WTC11 (cell line): ENCODE results near the gene PPFIBP1. TPM values are rescaled to one million over a fixed set of nuclear protein-coding genes. Genes with fewer than 3 reads are reported as not detected.

Experiments
- ATAC-seq: fragments of 200-7000 bp; cut with Tn5 transposase; 2 replicates; pipeline ENCODE4 v1.10.0; 2021; ENCODE audit warnings: mild to moderate bottlenecking, moderate library complexity
- CTCF ChIA-PET: fragments of 300-600 bp; sonication (Branson Sonifier 250); formaldehyde crosslinking; loops from one replicate; lab custom pipeline; 2021; ENCODE audit warnings: antibody characterized with exemption; lab: Charles Lee
- POLR2A ChIA-PET: fragments of 350-600 bp; sonication (Branson Sonifier 250); formaldehyde crosslinking; loops from one replicate; lab custom pipeline; 2021; ENCODE audit warnings: antibody characterized with exemption; lab: Charles Lee
- DNase-seq: peaks from one replicate; pipeline ENCODE4 v3.0.0; 2021; ENCODE audit warnings: low spot score
- H3K27ac Mint-ChIP-seq: 2 replicates; pipeline ENCODE4 v1.8.0; 2021; ENCODE audit warnings: mixed read lengths
- H3K27me3 Mint-ChIP-seq: 2 replicates; pipeline ENCODE4 v1.8.0; 2021; ENCODE audit warnings: low read depth, mild to moderate bottlenecking, moderate library complexity, mixed read lengths
- H3K36me3 Mint-ChIP-seq: 2 replicates; pipeline ENCODE4 v1.8.0; 2021; ENCODE audit warnings: mixed read lengths
- H3K4me1 Mint-ChIP-seq: 2 replicates; pipeline ENCODE4 v1.8.0; 2022; ENCODE audit warnings: mixed read lengths
- H3K4me3 Mint-ChIP-seq: 2 replicates; pipeline ENCODE4 v1.8.0; 2021; ENCODE audit warnings: mild to moderate bottlenecking, moderate library complexity, mixed read lengths
- H3K9me3 Mint-ChIP-seq: 2 replicates; pipeline ENCODE4 v1.8.0; 2021; ENCODE audit warnings: mixed read lengths
- ERG ChIP-seq: fragments of 250-450 bp; sonication (Bioruptor Pico); IDR thresholded peaks from 2 replicates; pipeline ENCODE4 v1.8.0; 2021; ENCODE audit warnings: mild to moderate bottlenecking
- FOXK1 ChIP-seq: sonication (generic); formaldehyde crosslinking; IDR thresholded peaks from 2 replicates; pipeline ENCODE4 v1.8.0; 2022; ENCODE audit warnings: mild to moderate bottlenecking, moderate library complexity, missing genetic modification reagents
- HMGXB4 ChIP-seq: sonication (generic); formaldehyde crosslinking; IDR thresholded peaks from 2 replicates; pipeline ENCODE4 v1.8.1; 2023; ENCODE audit warnings: mild to moderate bottlenecking, moderate library complexity, missing genetic modification reagents
- MAX ChIP-seq: sonication (generic); formaldehyde crosslinking; IDR thresholded peaks from 2 replicates; pipeline ENCODE4 v1.8.0; 2022; ENCODE audit warnings: mild to moderate bottlenecking, missing genetic modification reagents
- MXD4 ChIP-seq: fragments of 250-450 bp; sonication (Bioruptor Pico); IDR thresholded peaks from 2 replicates; pipeline ENCODE4 v1.8.0; 2021; ENCODE audit warnings: mild to moderate bottlenecking, moderate library complexity, borderline replicate concordance
- NFE2L1 ChIP-seq: sonication (generic); formaldehyde crosslinking; IDR thresholded peaks from 2 replicates; pipeline ENCODE4 v1.8.1; 2023; ENCODE audit warnings: missing genetic modification reagents
- NR1H2 ChIP-seq: sonication (generic); formaldehyde crosslinking; IDR thresholded peaks from 2 replicates; pipeline ENCODE4 v1.9.0; 2021; ENCODE audit warnings: mild to moderate bottlenecking, moderate library complexity, missing genetic modification reagents
- NR3C1 ChIP-seq: sonication (generic); formaldehyde crosslinking; conservative IDR thresholded peaks from 2 replicates; pipeline ENCODE4 v1.8.1; 2023; ENCODE audit warnings: low read depth, mild to moderate bottlenecking, missing genetic modification reagents
- OVOL2 ChIP-seq: fragments of 250-450 bp; sonication (Bioruptor Pico); IDR thresholded peaks from 2 replicates; pipeline ENCODE4 v1.9.0; 2021; ENCODE audit warnings: mild to moderate bottlenecking, borderline replicate concordance
- SMAD4 ChIP-seq: sonication (generic); formaldehyde crosslinking; IDR thresholded peaks from 2 replicates; pipeline ENCODE4 v1.8.0; 2022; ENCODE audit warnings: mild to moderate bottlenecking, missing genetic modification reagents
- TCF7 ChIP-seq: sonication (generic); formaldehyde crosslinking; IDR thresholded peaks from 2 replicates; pipeline ENCODE4 v1.8.0; 2022; ENCODE audit warnings: mild to moderate bottlenecking, low read depth, missing genetic modification reagents, moderate library complexity
- USF2 ChIP-seq: sonication (generic); formaldehyde crosslinking; IDR thresholded peaks from 2 replicates; pipeline ENCODE4 v1.8.1; 2023; ENCODE audit warnings: mild to moderate bottlenecking, missing genetic modification reagents, moderate library complexity
- ZBTB21 ChIP-seq: sonication (generic); formaldehyde crosslinking; IDR thresholded peaks from 2 replicates; pipeline ENCODE4 v1.8.1; 2023; ENCODE audit warnings: mild to moderate bottlenecking, missing genetic modification reagents, borderline replicate concordance
- ZNF512 ChIP-seq: sonication (generic); formaldehyde crosslinking; IDR thresholded peaks from 2 replicates; pipeline ENCODE4 v1.8.1; 2022; ENCODE audit warnings: missing genetic modification reagents, borderline replicate concordance
- ZNF532 ChIP-seq: fragments of 250-450 bp; sonication (Bioruptor Pico); IDR thresholded peaks from 2 replicates; pipeline ENCODE4 v1.9.0; 2021; ENCODE audit warnings: mild to moderate bottlenecking, borderline replicate concordance
- ZNF671 ChIP-seq: fragments of 250-450 bp; sonication (Bioruptor Pico); IDR thresholded peaks from 2 replicates; pipeline ENCODE4 v1.8.0; 2021; ENCODE audit warnings: mild to moderate bottlenecking
- ZSCAN18 ChIP-seq: fragments of 250-450 bp; sonication (Bioruptor Pico); IDR thresholded peaks from 2 replicates; pipeline ENCODE4 v2.1.2; 2022; ENCODE audit warnings: mild to moderate bottlenecking, moderate library complexity
- total RNA-seq: library from RNA; stranded (reverse); gene quantifications from 3 replicates; pipeline ENCODE4 v1.2.3, GENCODE V29; 2021

PPFIBP1 gene
- total RNA-seq, 1 experiment from 2014 or later: 27.7 TPM

GRCh38 chr12:27666510-27666909 lies 142.5 kb downstream of the PPFIBP1 start:
- Mint-ChIP-seq H3K27me3 (no peaks in the 10 kb centered on the region), H3K9me3 (no peaks in the 10 kb centered on the region), H3K36me3 (no peaks in the 10 kb centered on the region; the same call in 1 of the 2 replicates), H3K4me3 (no peak overlapping the region), H3K4me1 (no peaks in the 10 kb centered on the region), H3K27ac (no peak overlapping the region)
- ChIA-PET POLR2A (no interaction called here), CTCF (no interaction called here)
- ATAC-seq (no peak), DNase-seq (no peak)
- no peak for TF ChIP-seq NR1H2 (CRISPR knock-in tag)
- no peak for TF ChIP-seq USF2 (CRISPR knock-in tag)
- no peak for TF ChIP-seq MAX
- no peak for TF ChIP-seq MXD4
- TF ChIP-seq ZBTB21 (CRISPR knock-in tag): no peak
- no peak for TF ChIP-seq NR3C1
- TF ChIP-seq OVOL2 (CRISPR knock-in tag): no peak

- Mint-ChIP-seq H3K4me3 (no peak overlapping the region), H3K36me3 (no peaks in the 10 kb centered on the region; the same call in 1 of the 2 replicates), H3K27me3 (no peaks in the 10 kb centered on the region), H3K4me1 (no peaks in the 10 kb centered on the region), H3K9me3 (no peaks in the 10 kb centered on the region), H3K27ac (no peak overlapping the region)
- CTCF ChIA-PET: no interaction called here
- DNase-seq (no peak), ATAC-seq (no peak)
- POLR2A ChIA-PET: no interaction called here
- TF ChIP-seq ZNF671 (CRISPR knock-in tag) (no peak), ERG (CRISPR knock-in tag) (no peak), HMGXB4 (no peak), ZSCAN18 (CRISPR knock-in tag) (no peak), OVOL2 (CRISPR knock-in tag) (no peak), ZNF512 (CRISPR knock-in tag) (no peak), ZBTB21 (CRISPR knock-in tag) (no peak)
Measured at GRCh38 chr12:27667540-27667939, 143.5 kb downstream of the PPFIBP1 start.

GRCh38 chr12:27672051-27672450 lies 148.0 kb downstream of the PPFIBP1 start:
- no peaks in the 10 kb centered on the region for H3K27me3 Mint-ChIP-seq
- CTCF ChIA-PET: no interaction called here
- H3K4me3 Mint-ChIP-seq: no peak overlapping the region
- no peak for TF ChIP-seq NFE2L1 (CRISPR knock-in tag)
- TF ChIP-seq TCF7 (CRISPR knock-in tag): no peak
- TF ChIP-seq FOXK1: no peak
- TF ChIP-seq ZNF532 (CRISPR knock-in tag): no peak
- no peak for TF ChIP-seq USF2 (CRISPR knock-in tag)
- TF ChIP-seq SMAD4 (CRISPR knock-in tag): no peak
- TF ChIP-seq, all 79 proteins: peak for 0
- no peak overlapping the region for H3K27ac Mint-ChIP-seq
- H3K9me3 Mint-ChIP-seq: no peaks in the 10 kb centered on the region
- no peaks in the 10 kb centered on the region; the same call in 1 of the 2 replicates for H3K36me3 Mint-ChIP-seq
- H3K4me1 Mint-ChIP-seq: no peaks in the 10 kb centered on the region
- POLR2A ChIA-PET: no interaction called here
- DNase-seq: no peak
- no peak for ATAC-seq
